AG10803 (cell line): ENCODE measurements around the gene SCG3.

Experiments
- DNase-seq: peaks from one replicate; pipeline ENCODE4 v3.0.0; 2010; ENCODE audit warnings: low read depth
- H3K4me3 ChIP-seq: 2 replicates; pipeline ENCODE4 v1.5.1; 2011; ENCODE audit warnings: mild to moderate bottlenecking, low read length, control low read depth
- TF ChIP-seq, protein P1 (sequence below): conservative IDR thresholded peaks from 2 replicates; pipeline ENCODE4 v1.5.1; 2011; ENCODE audit warnings: mild to moderate bottlenecking, low read length, control low read depth, inconsistent platforms

SCG3 gene

DNA sequence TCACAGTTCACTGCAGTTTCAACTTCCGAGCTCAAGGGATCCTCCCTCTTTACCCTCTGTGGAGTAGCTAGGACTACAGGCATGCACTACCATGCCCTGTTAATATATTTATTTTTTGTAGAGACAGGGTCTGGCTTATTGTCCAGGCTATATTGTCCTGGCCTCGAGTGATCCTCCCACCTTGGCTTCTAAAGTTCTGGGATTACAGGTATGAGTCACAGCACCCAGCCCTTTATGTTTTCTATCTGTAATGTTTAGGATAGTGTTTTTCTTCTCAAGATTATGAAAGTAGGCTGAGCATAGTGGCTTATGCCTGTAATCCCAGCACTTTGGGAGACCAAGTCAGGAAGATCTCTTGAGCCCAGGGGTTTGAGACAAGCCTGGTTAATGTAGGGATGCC, 11.9 kb upstream of the SCG3 start:
- no peak overlapping the region for H3K4me3 ChIP-seq
- DNase-seq, result no peak
- TF ChIP-seq, protein P1, sequence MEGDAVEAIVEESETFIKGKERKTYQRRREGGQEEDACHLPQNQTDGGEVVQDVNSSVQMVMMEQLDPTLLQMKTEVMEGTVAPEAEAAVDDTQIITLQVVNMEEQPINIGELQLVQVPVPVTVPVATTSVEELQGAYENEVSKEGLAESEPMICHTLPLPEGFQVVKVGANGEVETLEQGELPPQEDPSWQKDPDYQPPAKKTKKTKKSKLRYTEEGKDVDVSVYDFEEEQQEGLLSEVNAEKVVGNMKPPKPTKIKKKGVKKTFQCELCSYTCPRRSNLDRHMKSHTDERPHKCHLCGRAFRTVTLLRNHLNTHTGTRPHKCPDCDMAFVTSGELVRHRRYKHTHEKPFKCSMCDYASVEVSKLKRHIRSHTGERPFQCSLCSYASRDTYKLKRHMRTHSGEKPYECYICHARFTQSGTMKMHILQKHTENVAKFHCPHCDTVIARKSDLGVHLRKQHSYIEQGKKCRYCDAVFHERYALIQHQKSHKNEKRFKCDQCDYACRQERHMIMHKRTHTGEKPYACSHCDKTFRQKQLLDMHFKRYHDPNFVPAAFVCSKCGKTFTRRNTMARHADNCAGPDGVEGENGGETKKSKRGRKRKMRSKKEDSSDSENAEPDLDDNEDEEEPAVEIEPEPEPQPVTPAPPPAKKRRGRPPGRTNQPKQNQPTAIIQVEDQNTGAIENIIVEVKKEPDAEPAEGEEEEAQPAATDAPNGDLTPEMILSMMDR, result no peak

- TF ChIP-seq, protein P1, result no peak
- no peak overlapping the region for H3K4me3 ChIP-seq
- DNase-seq, result no peak
These were observed 9.1 kb upstream of the SCG3 start for GRCh38 chr15:51672155-51672687.

- TF ChIP-seq, protein P1, result no peak
- no peak overlapping the region for H3K4me3 ChIP-seq
- no peak for DNase-seq
These were observed 8.1 kb upstream of the SCG3 start for GRCh38 chr15:51672913-51673857.

DNA sequence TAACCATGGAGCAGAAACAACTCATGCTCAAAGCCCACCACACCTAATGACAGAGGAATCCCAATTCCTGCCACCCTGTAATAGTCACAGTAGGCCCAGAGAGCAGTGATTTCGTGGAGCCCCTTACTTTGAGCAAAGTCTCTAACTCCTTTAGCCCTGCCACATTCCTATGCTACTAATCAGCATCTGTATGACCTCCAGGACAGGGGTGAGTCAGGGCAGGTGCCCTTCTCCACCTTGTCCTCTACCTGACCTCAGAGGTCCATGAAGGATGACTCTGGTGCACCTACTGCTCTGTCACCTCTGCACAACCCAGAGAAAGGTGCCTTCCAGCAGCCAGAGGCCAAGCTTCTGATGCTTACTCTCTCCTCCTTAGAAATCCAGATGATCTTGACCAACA, 6.1 kb upstream of the SCG3 start:
- H3K4me3 ChIP-seq, result no peak overlapping the region
- DNase-seq, result no peak

GRCh38 chr15:51677021-51677420, 4.3 kb upstream of the SCG3 start:
- DNase-seq, result no peak
- TF ChIP-seq, protein P1, result no peak

More for the DNA sequence above, 6.1 kb upstream of the SCG3 start:
- TF ChIP-seq, protein P1, result no peak

DNA sequence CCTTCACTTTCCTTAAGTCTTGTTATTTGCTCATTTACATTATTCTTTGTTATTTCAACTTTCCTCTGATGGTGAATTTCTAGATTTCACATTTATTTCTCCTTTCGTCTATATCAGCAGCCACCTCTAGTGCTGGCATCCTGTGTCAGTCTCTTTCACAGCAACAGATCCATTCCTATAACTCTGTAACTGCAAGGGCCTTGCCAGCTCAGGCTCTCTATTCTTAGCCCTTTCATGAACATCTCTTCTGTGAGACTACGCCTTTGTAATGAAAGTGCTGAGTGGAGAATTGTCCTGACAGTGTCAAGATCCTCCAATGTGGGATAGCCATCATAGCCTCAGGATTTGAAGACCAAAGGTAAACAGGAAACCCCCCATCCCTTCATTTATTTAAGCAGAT, 3.9 kb upstream of the SCG3 start:
- no peak for DNase-seq
- no peak overlapping the region for H3K4me3 ChIP-seq
- TF ChIP-seq, protein P1, result no peak

More at GRCh38 chr15:51677021-51677420, 4.3 kb upstream of the SCG3 start:
- H3K4me3 ChIP-seq, result no peak overlapping the region

DNA sequence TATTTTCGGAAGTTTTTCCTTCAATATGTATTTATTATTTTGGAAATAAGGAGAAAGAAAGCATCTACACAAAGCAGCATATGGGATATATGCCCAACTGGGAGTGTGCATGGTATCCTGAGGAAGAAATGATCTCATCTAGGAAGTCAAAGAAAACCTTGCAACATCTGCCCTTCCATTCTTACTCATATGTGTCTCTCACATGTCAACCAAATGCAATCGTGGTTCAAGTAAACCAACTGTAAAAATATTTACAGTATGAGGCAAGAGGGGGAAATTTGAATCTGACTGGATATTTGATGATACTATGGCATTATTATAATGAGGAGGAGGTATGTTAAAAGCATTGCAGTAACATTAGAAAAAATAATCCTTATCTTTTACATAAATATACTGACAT, 3.2 kb upstream of the SCG3 start:
- H3K4me3 ChIP-seq, result no peak overlapping the region
- no peak for DNase-seq

More for the DNA sequence above, 3.2 kb upstream of the SCG3 start:
- TF ChIP-seq, protein P1, result no peak
